ENCODE data around the gene BDP1. TPM values are rescaled to one million over a fixed set of nuclear protein-coding genes. Genes with fewer than 3 reads are reported as not detected.
"Not testable (repeated sequence)": the region's sequence is repeated elsewhere in the genome, so short reads cannot be mapped to it uniquely, and the experiment has no call there.

The BDP1 gene
- total and polyA plus RNA-seq, 5 experiments from 2014 or later = 5.0 to 50.4 (median 13.5) TPM

GRCh38 chr5:71550885-71551284 is 95.4 kb downstream of the BDP1 start:
- H3K27ac Mint-ChIP-seq, H3K4me3 Mint-ChIP-seq, DNase-seq, H3K9me3 Mint-ChIP-seq, POLR2A ChIA-PET, H3K4me1 Mint-ChIP-seq, ATAC-seq, H3K27me3 Mint-ChIP-seq: not testable (repeated sequence)
- H3K36me3 Mint-ChIP-seq = peaks cover 15 to 87% (median 28%) of the 10 kb centered on the region in 3 donors

- POLR2A ChIA-PET, H3K4me3 Mint-ChIP-seq, H3K4me1 Mint-ChIP-seq, ATAC-seq, H3K27me3 Mint-ChIP-seq, H3K9me3 Mint-ChIP-seq, H3K27ac Mint-ChIP-seq, DNase-seq: not testable (repeated sequence)
- H3K36me3 Mint-ChIP-seq = peaks cover 15 to 85% (median 28%) of the 10 kb centered on the region in 3 donors
These were observed 96.1 kb downstream of the BDP1 start for GRCh38 chr5:71551582-71551981.

GRCh38 chr5:71552026-71552749 is 96.7 kb downstream of the BDP1 start:
- H3K27ac Mint-ChIP-seq, POLR2A ChIA-PET, H3K27me3 Mint-ChIP-seq, DNase-seq, H3K4me1 Mint-ChIP-seq, ATAC-seq, H3K9me3 Mint-ChIP-seq, H3K4me3 Mint-ChIP-seq: not testable (repeated sequence)
- peaks cover 15 to 82% (median 31%) of the 10 kb centered on the region in 3 donors for H3K36me3 Mint-ChIP-seq

- Mint-ChIP-seq H3K4me3 (no peak overlapping the region), H3K4me1 (no peaks in the 10 kb centered on the region), H3K36me3 (peaks cover 4 to 72% (median 7%) of the 10 kb centered on the region in 3 donors), H3K27me3 (no peaks in the 10 kb centered on the region), H3K27ac (peak overlapping the region in 2 of 10 donors; percentile 29 to 37), H3K9me3 (no peaks in the 10 kb centered on the region)
- DNase-seq (no peak), ATAC-seq (no peak)
- POLR2A ChIA-PET = no interaction called here
These were observed 107.7 kb downstream of the BDP1 start for GRCh38 chr5:71563161-71563560.

- Mint-ChIP-seq H3K9me3 (no peaks in the 10 kb centered on the region), H3K27me3 (no peaks in the 10 kb centered on the region), H3K4me3 (no peak overlapping the region), H3K4me1 (no peaks in the 10 kb centered on the region), H3K36me3 (peaks cover 4 to 64% (median 9%) of the 10 kb centered on the region in 3 donors), H3K27ac (peak overlapping the region in 3 of 10 donors; percentile 14 to 22 (median 14))
- DNase-seq = no peak
- POLR2A ChIA-PET = no interaction called here
- ATAC-seq = no peak
These were observed 109.4 kb downstream of the BDP1 start for GRCh38 chr5:71564895-71565294.

- no peak overlapping the region for H3K27ac Mint-ChIP-seq
- H3K27me3 Mint-ChIP-seq = no peaks in the 10 kb centered on the region
- no peak overlapping the region for H3K4me3 Mint-ChIP-seq
- no peak for ATAC-seq
- no peaks in the 10 kb centered on the region for H3K4me1 Mint-ChIP-seq
- no peak for DNase-seq
- no peaks in the 10 kb centered on the region for H3K9me3 Mint-ChIP-seq
- POLR2A ChIA-PET = interaction anchor here (0.6 kb wide), 1 partner anchor 111 kb away, joined by 3 read pairs; no protein-coding TSS in a partner anchor
- H3K36me3 Mint-ChIP-seq = peaks cover 4 to 38% (median 10%) of the 10 kb centered on the region in 3 donors
These were observed 114.5 kb downstream of the BDP1 start for GRCh38 chr5:71569748-71570509.

GRCh38 chr5:71571811-71572210 is 116.4 kb downstream of the BDP1 start:
- ATAC-seq, POLR2A ChIA-PET, H3K27me3 Mint-ChIP-seq, H3K9me3 Mint-ChIP-seq, H3K4me1 Mint-ChIP-seq, H3K4me3 Mint-ChIP-seq, DNase-seq, H3K27ac Mint-ChIP-seq: not testable (repeated sequence)
- H3K36me3 Mint-ChIP-seq = peaks cover under 1 to 34% (median 7%) of the 10 kb centered on the region in 3 donors

GRCh38 chr5:71573591-71573990 is 118.1 kb downstream of the BDP1 start:
- ATAC-seq (no peak), DNase-seq (no peak)
- Mint-ChIP-seq H3K9me3 (peaks cover 0 to 9% (median 0%) of the 10 kb centered on the region in 9 donors), H3K4me1 (no peaks in the 10 kb centered on the region), H3K27ac (no peak overlapping the region), H3K4me3 (no peak overlapping the region), H3K27me3 (no peaks in the 10 kb centered on the region), H3K36me3 (peaks cover 10 to 38% (median 18%) of the 10 kb centered on the region in 3 donors)
- POLR2A ChIA-PET = no interaction called here

GRCh38 chr5:71575588-71575987 is 120.1 kb downstream of the BDP1 start:
- H3K4me1 Mint-ChIP-seq, POLR2A ChIA-PET, ATAC-seq, H3K9me3 Mint-ChIP-seq, H3K27ac Mint-ChIP-seq, DNase-seq, H3K4me3 Mint-ChIP-seq, H3K27me3 Mint-ChIP-seq: not testable (repeated sequence)
- peaks cover 10 to 35% (median 17%) of the 10 kb centered on the region in 3 donors for H3K36me3 Mint-ChIP-seq

- H3K36me3 Mint-ChIP-seq = peaks cover 10 to 35% (median 17%) of the 10 kb centered on the region in 3 donors
- ATAC-seq = no peak
- H3K4me3 Mint-ChIP-seq = no peak overlapping the region
- H3K4me1 Mint-ChIP-seq = no peaks in the 10 kb centered on the region
- DNase-seq = no peak
- no peaks in the 10 kb centered on the region for H3K27me3 Mint-ChIP-seq
- peaks cover 0 to 9% (median 0%) of the 10 kb centered on the region in 9 donors for H3K9me3 Mint-ChIP-seq
- POLR2A ChIA-PET = no interaction called here
- H3K27ac Mint-ChIP-seq = no peak overlapping the region
These were observed 120.8 kb downstream of the BDP1 start for GRCh38 chr5:71576241-71576640.

- H3K4me3 Mint-ChIP-seq = not testable (repeated sequence)
These were observed 122.4 kb downstream of the BDP1 start for GRCh38 chr5:71577839-71578238.

GRCh38 chr5:71582945-71583584 is 127.6 kb downstream of the BDP1 start:
- DNase-seq (no peak), ATAC-seq (no peak)
- Mint-ChIP-seq H3K9me3 (peaks cover 0 to 2% (median 0%) of the 10 kb centered on the region in 9 donors), H3K27me3 (no peaks in the 10 kb centered on the region), H3K4me3 (no peak overlapping the region), H3K36me3 (peaks cover 2 to 4% (median 2%) of the 10 kb centered on the region in 3 donors), H3K27ac (no peak overlapping the region), H3K4me1 (peaks cover 5 to 19% (median 12%) of the 10 kb centered on the region in 4 donors)
- POLR2A ChIA-PET = no interaction called here

More at GRCh38 chr5:71577839-71578238, 122.4 kb downstream of the BDP1 start:
- H3K27me3 Mint-ChIP-seq, DNase-seq, H3K4me1 Mint-ChIP-seq, POLR2A ChIA-PET, H3K27ac Mint-ChIP-seq, H3K9me3 Mint-ChIP-seq, ATAC-seq: not testable (repeated sequence)
- peaks cover 10 to 31% (median 17%) of the 10 kb centered on the region in 3 donors for H3K36me3 Mint-ChIP-seq
